VCaP (cell line): ENCODE results near the gene IL21R.

Experiments used
- H3K27ac ChIP-seq: fragments of 450-650 bp; 2 replicates; pipeline ENCODE4 v1.5.1; 2017
- CTCF ChIP-seq: fragments of 450-650 bp; conservative IDR thresholded peaks from 2 replicates; pipeline ENCODE4 v1.5.1; 2017; ENCODE audit warnings: mild to moderate bottlenecking, moderate library complexity

The IL21R gene

GRCh38 chr16:27474041-27474440, 72.1 kb downstream of the IL21R start:
- no peak for TF ChIP-seq CTCF
- no peak overlapping the region for H3K27ac ChIP-seq

GRCh38 chr16:27474921-27475320, 72.9 kb downstream of the IL21R start:
- TF ChIP-seq CTCF = no peak
- no peak overlapping the region for H3K27ac ChIP-seq

- H3K27ac ChIP-seq = no peak overlapping the region
- no peak for TF ChIP-seq CTCF
These were observed 73.6 kb downstream of the IL21R start for GRCh38 chr16:27475561-27475960.

GRCh38 chr16:27476240-27476639, 74.3 kb downstream of the IL21R start:
- H3K27ac ChIP-seq = no peak overlapping the region
- no peak for TF ChIP-seq CTCF

- no peak overlapping the region for H3K27ac ChIP-seq
- no peak for TF ChIP-seq CTCF
These were observed 78.8 kb downstream of the IL21R start for GRCh38 chr16:27480761-27481160.

GRCh38 chr16:27481282-27481934, 79.4 kb downstream of the IL21R start:
- no peak overlapping the region for H3K27ac ChIP-seq
- TF ChIP-seq CTCF = no peak

- no peak overlapping the region for H3K27ac ChIP-seq
- no peak for TF ChIP-seq CTCF
These were observed 80.6 kb downstream of the IL21R start for GRCh38 chr16:27482397-27483087.
